HL-60 (cell line): Measurements from ENCODE around the gene CNTRL.
A peak's percentile ranks its signal among the peaks of the same experiment; 100 is the strongest.

ENCODE experiments used
- DNase-seq, 2 experiments: peaks; one replicate each; pipeline ENCODE4 v3.0.0-alpha.2; 2010 to 2020; ENCODE audit warnings: low read depth in 1 of 2, low spot score in 1 of 2
- H3K27ac ChIP-seq: fragments of 250-450 bp; sonication (Bioruptor Pico); replicated peaks from 2 replicates; pipeline ENCODE4 v1.5.1; 2020; ENCODE audit warnings: mild to moderate bottlenecking, moderate library complexity
- H3K27me3 ChIP-seq: fragments of 250-450 bp; sonication (Bioruptor Pico); 2 replicates; pipeline ENCODE4 v1.5.1; 2021; ENCODE audit warnings: mild to moderate bottlenecking, moderate library complexity; ENCODE audit not compliant: insufficient read depth, poor library complexity, severe bottlenecking
- H3K4me3 ChIP-seq: replicated peaks from 2 replicates; pipeline ENCODE4 v1.5.1; 2011; ENCODE audit warnings: mild to moderate bottlenecking, control low read depth, low read length; ENCODE audit not compliant: insufficient read depth
- GABPA ChIP-seq: IDR thresholded peaks from 2 replicates; pipeline ENCODE4 v1.6.1; 2012; ENCODE audit warnings: low read depth
- POLR2AphosphoS5 ChIP-seq: IDR thresholded peaks from 2 replicates; pipeline ENCODE4 v1.6.1; 2012; ENCODE audit warnings: low read depth
- SPI1 ChIP-seq: IDR thresholded peaks from 2 replicates; pipeline ENCODE4 v1.6.1; 2012; ENCODE audit warnings: low read depth, mild to moderate bottlenecking, borderline replicate concordance
- TF ChIP-seq, protein P1 (sequence below): IDR thresholded peaks from one replicate; pipeline ENCODE4 v1.5.1; 2011; ENCODE audit warnings: low read length, control low read depth, inconsistent platforms; ENCODE audit not compliant: insufficient read depth
- TF ChIP-seq, protein P2 (sequence below): IDR thresholded peaks from 2 replicates; pipeline ENCODE4 v1.6.1; 2012; ENCODE audit warnings: low read depth; ENCODE audit not compliant: insufficient replicate concordance

CNTRL gene

DNA sequence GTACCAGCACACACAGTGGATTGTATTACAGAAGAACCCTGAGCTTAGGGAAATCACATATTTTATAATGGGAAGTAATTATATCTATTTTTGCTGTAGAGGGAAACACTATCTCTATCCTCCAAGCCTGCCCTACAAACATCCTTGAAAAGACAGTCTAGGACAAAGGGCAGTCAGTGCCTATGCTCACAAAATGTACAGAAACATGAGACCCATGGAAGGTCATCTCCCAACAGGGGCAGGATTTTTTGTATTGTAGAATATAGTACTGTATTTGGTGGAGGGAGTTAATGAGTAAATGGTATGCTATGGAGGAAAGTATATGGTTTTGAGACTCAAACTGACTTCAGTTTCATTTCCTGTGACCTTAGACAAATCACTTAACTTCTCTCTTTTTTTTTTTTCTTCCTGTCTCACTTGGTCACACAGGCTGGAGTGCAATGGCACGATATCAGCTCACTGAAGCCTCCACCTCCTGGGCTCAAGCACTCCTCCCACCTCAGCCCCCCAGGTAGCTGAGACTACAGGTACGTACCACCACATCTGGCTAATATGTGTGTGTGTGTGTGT is 132.7 kb downstream of the CNTRL start:
- no peak for TF ChIP-seq SPI1
- TF ChIP-seq, protein P1, sequence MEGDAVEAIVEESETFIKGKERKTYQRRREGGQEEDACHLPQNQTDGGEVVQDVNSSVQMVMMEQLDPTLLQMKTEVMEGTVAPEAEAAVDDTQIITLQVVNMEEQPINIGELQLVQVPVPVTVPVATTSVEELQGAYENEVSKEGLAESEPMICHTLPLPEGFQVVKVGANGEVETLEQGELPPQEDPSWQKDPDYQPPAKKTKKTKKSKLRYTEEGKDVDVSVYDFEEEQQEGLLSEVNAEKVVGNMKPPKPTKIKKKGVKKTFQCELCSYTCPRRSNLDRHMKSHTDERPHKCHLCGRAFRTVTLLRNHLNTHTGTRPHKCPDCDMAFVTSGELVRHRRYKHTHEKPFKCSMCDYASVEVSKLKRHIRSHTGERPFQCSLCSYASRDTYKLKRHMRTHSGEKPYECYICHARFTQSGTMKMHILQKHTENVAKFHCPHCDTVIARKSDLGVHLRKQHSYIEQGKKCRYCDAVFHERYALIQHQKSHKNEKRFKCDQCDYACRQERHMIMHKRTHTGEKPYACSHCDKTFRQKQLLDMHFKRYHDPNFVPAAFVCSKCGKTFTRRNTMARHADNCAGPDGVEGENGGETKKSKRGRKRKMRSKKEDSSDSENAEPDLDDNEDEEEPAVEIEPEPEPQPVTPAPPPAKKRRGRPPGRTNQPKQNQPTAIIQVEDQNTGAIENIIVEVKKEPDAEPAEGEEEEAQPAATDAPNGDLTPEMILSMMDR = no peak
- TF ChIP-seq GABPA = no peak
- no peak for TF ChIP-seq POLR2AphosphoS5
- TF ChIP-seq, protein P2, sequence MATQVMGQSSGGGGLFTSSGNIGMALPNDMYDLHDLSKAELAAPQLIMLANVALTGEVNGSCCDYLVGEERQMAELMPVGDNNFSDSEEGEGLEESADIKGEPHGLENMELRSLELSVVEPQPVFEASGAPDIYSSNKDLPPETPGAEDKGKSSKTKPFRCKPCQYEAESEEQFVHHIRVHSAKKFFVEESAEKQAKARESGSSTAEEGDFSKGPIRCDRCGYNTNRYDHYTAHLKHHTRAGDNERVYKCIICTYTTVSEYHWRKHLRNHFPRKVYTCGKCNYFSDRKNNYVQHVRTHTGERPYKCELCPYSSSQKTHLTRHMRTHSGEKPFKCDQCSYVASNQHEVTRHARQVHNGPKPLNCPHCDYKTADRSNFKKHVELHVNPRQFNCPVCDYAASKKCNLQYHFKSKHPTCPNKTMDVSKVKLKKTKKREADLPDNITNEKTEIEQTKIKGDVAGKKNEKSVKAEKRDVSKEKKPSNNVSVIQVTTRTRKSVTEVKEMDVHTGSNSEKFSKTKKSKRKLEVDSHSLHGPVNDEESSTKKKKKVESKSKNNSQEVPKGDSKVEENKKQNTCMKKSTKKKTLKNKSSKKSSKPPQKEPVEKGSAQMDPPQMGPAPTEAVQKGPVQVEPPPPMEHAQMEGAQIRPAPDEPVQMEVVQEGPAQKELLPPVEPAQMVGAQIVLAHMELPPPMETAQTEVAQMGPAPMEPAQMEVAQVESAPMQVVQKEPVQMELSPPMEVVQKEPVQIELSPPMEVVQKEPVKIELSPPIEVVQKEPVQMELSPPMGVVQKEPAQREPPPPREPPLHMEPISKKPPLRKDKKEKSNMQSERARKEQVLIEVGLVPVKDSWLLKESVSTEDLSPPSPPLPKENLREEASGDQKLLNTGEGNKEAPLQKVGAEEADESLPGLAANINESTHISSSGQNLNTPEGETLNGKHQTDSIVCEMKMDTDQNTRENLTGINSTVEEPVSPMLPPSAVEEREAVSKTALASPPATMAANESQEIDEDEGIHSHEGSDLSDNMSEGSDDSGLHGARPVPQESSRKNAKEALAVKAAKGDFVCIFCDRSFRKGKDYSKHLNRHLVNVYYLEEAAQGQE = no peak
- H3K27me3 ChIP-seq = no peaks in the 10 kb centered on the region

DNA sequence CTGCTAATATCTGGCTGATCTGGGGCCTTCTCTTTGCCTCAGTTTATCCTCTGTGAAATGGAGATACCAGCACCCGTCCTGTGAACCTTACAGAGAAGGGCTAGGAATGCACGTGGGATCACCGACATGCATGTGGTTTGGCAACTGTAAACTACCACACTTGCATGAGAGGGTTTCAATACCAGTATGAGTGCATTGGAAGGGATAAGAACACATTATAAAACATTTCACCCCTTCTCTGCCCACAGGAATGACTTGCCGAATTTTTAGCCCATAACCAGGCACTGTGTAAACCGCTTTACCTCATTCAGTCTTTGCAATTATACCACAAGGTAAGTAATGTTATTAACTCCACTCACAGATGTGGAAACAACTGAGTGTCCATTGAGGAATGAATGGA is 135.8 kb downstream of the CNTRL start:
- no peak for TF ChIP-seq SPI1
- no peak for TF ChIP-seq GABPA
- TF ChIP-seq POLR2AphosphoS5 = no peak
- TF ChIP-seq, protein P2 = no peak
- TF ChIP-seq, protein P1 = no peak

More for the DNA sequence above, 132.7 kb downstream of the CNTRL start:
- DNase-seq = no peak
- Histone ChIP-seq H3K4me3 (no peak overlapping the region), H3K27ac (no peak overlapping the region)

GRCh38 chr9:121213136-121213806 is 138.5 kb downstream of the CNTRL start:
- Histone ChIP-seq H3K4me3 (no peak overlapping the region), H3K27me3 (no peaks in the 10 kb centered on the region), H3K27ac (no peak overlapping the region; the same call in 1 of the 2 replicates)
- TF ChIP-seq POLR2AphosphoS5 (0 out of 2 replicates have a peak, but pooled peaks have one; percentile 19), SPI1 (peak; percentile 41; the same call in 1 of the 2 replicates), GABPA (no peak)
- TF ChIP-seq, protein P2 = no peak
- TF ChIP-seq, protein P1 = peak; percentile 93
- peak in 1 of 2 experiments; percentile 88 for DNase-seq

More for the DNA sequence above, 135.8 kb downstream of the CNTRL start:
- H3K4me3 ChIP-seq = no peak overlapping the region
- no peak overlapping the region for H3K27ac ChIP-seq
- no peaks in the 10 kb centered on the region for H3K27me3 ChIP-seq
- DNase-seq = no peak
